ENCODE results near the gene KIAA1755.

KIAA1755 gene

GRCh38 chr20:38173237-38174156, 87.0 kb downstream of the KIAA1755 start:
- no peaks in the 10 kb centered on the region for H3K27me3 ChIP-seq (ENCODE audit: control insufficient read depth in 2 of 2, insufficient read depth in 2 of 2, low read length in 2 of 2)
- no peak overlapping the region for H3K9ac ChIP-seq (ENCODE audit: low read depth in 1 of 2, low read length in 2 of 2)
- H3K4me1 ChIP-seq (ENCODE audit: control insufficient read depth in 2 of 2, insufficient read depth in 2 of 2, low read length in 2 of 2): peaks cover 0 to 2% of the 10 kb centered on the region in 2 donors
- H3K4me3 ChIP-seq (ENCODE audit: low read length in 2 of 2): no peak overlapping the region
- H3K36me3 ChIP-seq (ENCODE audit: control insufficient read depth in 2 of 2, insufficient read depth in 2 of 2, low read length in 2 of 2): no peaks in the 10 kb centered on the region
- H3K27ac ChIP-seq (ENCODE audit: low read depth in 2 of 2, low read length in 2 of 2): no peak overlapping the region
- no peaks in the 10 kb centered on the region for H3K9me3 ChIP-seq (ENCODE audit: control insufficient read depth in 2 of 2, low read length in 2 of 2)

- no peaks in the 10 kb centered on the region for H3K36me3 ChIP-seq (ENCODE audit: control insufficient read depth in 2 of 2, insufficient read depth in 2 of 2, low read length in 2 of 2)
- no peaks in the 10 kb centered on the region for H3K9me3 ChIP-seq (ENCODE audit: control insufficient read depth in 2 of 2, low read length in 2 of 2)
- no peaks in the 10 kb centered on the region for H3K27me3 ChIP-seq (ENCODE audit: control insufficient read depth in 2 of 2, insufficient read depth in 2 of 2, low read length in 2 of 2)
- no peak overlapping the region for H3K27ac ChIP-seq (ENCODE audit: low read depth in 2 of 2, low read length in 2 of 2)
- H3K4me1 ChIP-seq (ENCODE audit: control insufficient read depth in 2 of 2, insufficient read depth in 2 of 2, low read length in 2 of 2): peaks cover 0 to 5% of the 10 kb centered on the region in 2 donors
- H3K4me3 ChIP-seq (ENCODE audit: low read length in 2 of 2): no peak overlapping the region
- H3K9ac ChIP-seq (ENCODE audit: low read depth in 1 of 2, low read length in 2 of 2): no peak overlapping the region
These were observed 88.1 kb downstream of the KIAA1755 start for GRCh38 chr20:38172408-38172807.

GRCh38 chr20:38171675-38172043, 88.9 kb downstream of the KIAA1755 start:
- Histone ChIP-seq H3K9ac (ENCODE audit: low read depth in 1 of 2, low read length in 2 of 2) (no peak overlapping the region), H3K27ac (ENCODE audit: low read depth in 2 of 2, low read length in 2 of 2) (no peak overlapping the region), H3K9me3 (ENCODE audit: control insufficient read depth in 2 of 2, low read length in 2 of 2) (no peaks in the 10 kb centered on the region), H3K36me3 (ENCODE audit: control insufficient read depth in 2 of 2, insufficient read depth in 2 of 2, low read length in 2 of 2) (no peaks in the 10 kb centered on the region), H3K4me3 (ENCODE audit: low read length in 2 of 2) (no peak overlapping the region), H3K27me3 (ENCODE audit: control insufficient read depth in 2 of 2, insufficient read depth in 2 of 2, low read length in 2 of 2) (no peaks in the 10 kb centered on the region), H3K4me1 (ENCODE audit: control insufficient read depth in 2 of 2, insufficient read depth in 2 of 2, low read length in 2 of 2) (peaks cover 0 to 5% of the 10 kb centered on the region in 2 donors)

- Histone ChIP-seq H3K27me3 (ENCODE audit: control insufficient read depth in 2 of 2, insufficient read depth in 2 of 2, low read length in 2 of 2) (no peaks in the 10 kb centered on the region), H3K9me3 (ENCODE audit: control insufficient read depth in 2 of 2, low read length in 2 of 2) (no peaks in the 10 kb centered on the region), H3K9ac (ENCODE audit: low read depth in 1 of 2, low read length in 2 of 2) (no peak overlapping the region), H3K36me3 (ENCODE audit: control insufficient read depth in 2 of 2, insufficient read depth in 2 of 2, low read length in 2 of 2) (no peaks in the 10 kb centered on the region), H3K4me1 (ENCODE audit: control insufficient read depth in 2 of 2, insufficient read depth in 2 of 2, low read length in 2 of 2) (peaks cover 2 to 5% of the 10 kb centered on the region in 2 donors), H3K4me3 (ENCODE audit: low read length in 2 of 2) (no peak overlapping the region), H3K27ac (ENCODE audit: low read depth in 2 of 2, low read length in 2 of 2) (no peak overlapping the region)
These were observed 89.5 kb downstream of the KIAA1755 start for GRCh38 chr20:38170826-38171674.

GRCh38 chr20:38170219-38170825, 90.2 kb downstream of the KIAA1755 start:
- no peak overlapping the region for H3K27ac ChIP-seq (ENCODE audit: low read depth in 2 of 2, low read length in 2 of 2)
- H3K27me3 ChIP-seq (ENCODE audit: control insufficient read depth in 2 of 2, insufficient read depth in 2 of 2, low read length in 2 of 2): no peaks in the 10 kb centered on the region
- H3K4me1 ChIP-seq (ENCODE audit: control insufficient read depth in 2 of 2, insufficient read depth in 2 of 2, low read length in 2 of 2): peaks cover 9 to 10% of the 10 kb centered on the region in 2 donors
- H3K9ac ChIP-seq (ENCODE audit: low read depth in 1 of 2, low read length in 2 of 2): no peak overlapping the region
- no peak overlapping the region for H3K4me3 ChIP-seq (ENCODE audit: low read length in 2 of 2)
- H3K9me3 ChIP-seq (ENCODE audit: control insufficient read depth in 2 of 2, low read length in 2 of 2): no peaks in the 10 kb centered on the region
- no peaks in the 10 kb centered on the region for H3K36me3 ChIP-seq (ENCODE audit: control insufficient read depth in 2 of 2, insufficient read depth in 2 of 2, low read length in 2 of 2)

GRCh38 chr20:38169636-38170193, 90.8 kb downstream of the KIAA1755 start:
- Histone ChIP-seq H3K4me1 (ENCODE audit: control insufficient read depth in 2 of 2, insufficient read depth in 2 of 2, low read length in 2 of 2) (peaks cover 10 to 12% of the 10 kb centered on the region in 2 donors), H3K9ac (ENCODE audit: low read depth in 1 of 2, low read length in 2 of 2) (no peak overlapping the region), H3K4me3 (ENCODE audit: low read length in 2 of 2) (no peak overlapping the region), H3K9me3 (ENCODE audit: control insufficient read depth in 2 of 2, low read length in 2 of 2) (no peaks in the 10 kb centered on the region), H3K36me3 (ENCODE audit: control insufficient read depth in 2 of 2, insufficient read depth in 2 of 2, low read length in 2 of 2) (no peaks in the 10 kb centered on the region), H3K27ac (ENCODE audit: low read depth in 2 of 2, low read length in 2 of 2) (no peak overlapping the region), H3K27me3 (ENCODE audit: control insufficient read depth in 2 of 2, insufficient read depth in 2 of 2, low read length in 2 of 2) (no peaks in the 10 kb centered on the region)

GRCh38 chr20:38168791-38169589, 91.5 kb downstream of the KIAA1755 start:
- H3K4me3 ChIP-seq (ENCODE audit: low read length in 2 of 2): no peak overlapping the region
- no peaks in the 10 kb centered on the region for H3K36me3 ChIP-seq (ENCODE audit: control insufficient read depth in 2 of 2, insufficient read depth in 2 of 2, low read length in 2 of 2)
- no peaks in the 10 kb centered on the region for H3K9me3 ChIP-seq (ENCODE audit: control insufficient read depth in 2 of 2, low read length in 2 of 2)
- H3K4me1 ChIP-seq (ENCODE audit: control insufficient read depth in 2 of 2, insufficient read depth in 2 of 2, low read length in 2 of 2): peaks cover 10 to 12% of the 10 kb centered on the region in 2 donors
- H3K9ac ChIP-seq (ENCODE audit: low read depth in 1 of 2, low read length in 2 of 2): no peak overlapping the region
- H3K27ac ChIP-seq (ENCODE audit: low read depth in 2 of 2, low read length in 2 of 2): peak overlapping the region in 1 of 2 donors; percentile 16
- no peaks in the 10 kb centered on the region for H3K27me3 ChIP-seq (ENCODE audit: control insufficient read depth in 2 of 2, insufficient read depth in 2 of 2, low read length in 2 of 2)

- no peak overlapping the region for H3K9ac ChIP-seq (ENCODE audit: low read depth in 1 of 2, low read length in 2 of 2)
- H3K4me1 ChIP-seq (ENCODE audit: control insufficient read depth in 2 of 2, insufficient read depth in 2 of 2, low read length in 2 of 2): peaks cover 10 to 12% of the 10 kb centered on the region in 2 donors
- no peaks in the 10 kb centered on the region for H3K36me3 ChIP-seq (ENCODE audit: control insufficient read depth in 2 of 2, insufficient read depth in 2 of 2, low read length in 2 of 2)
- no peak overlapping the region for H3K4me3 ChIP-seq (ENCODE audit: low read length in 2 of 2)
- H3K27ac ChIP-seq (ENCODE audit: low read depth in 2 of 2, low read length in 2 of 2): peak overlapping the region in 1 of 2 donors; percentile 16
- no peaks in the 10 kb centered on the region for H3K9me3 ChIP-seq (ENCODE audit: control insufficient read depth in 2 of 2, low read length in 2 of 2)
- no peaks in the 10 kb centered on the region for H3K27me3 ChIP-seq (ENCODE audit: control insufficient read depth in 2 of 2, insufficient read depth in 2 of 2, low read length in 2 of 2)
These were observed 92.4 kb downstream of the KIAA1755 start for GRCh38 chr20:38167851-38168760.

Data from mucosa of rectum (tissue), 2 donors.